ENCODE data around the gene TET1.
"Not testable (repeated sequence)": the region's sequence is repeated elsewhere in the genome, so short reads cannot be mapped to it uniquely, and the experiment has no call there.

The TET1 gene

GRCh38 chr10:68560186-68560942, at the start of gene TET1:
Gene TET1, plus strand, starts transcription at chr10:68560337. Its CDS starts 12,002 bp downstream, at chr10:68572339.
- DNase-seq (ENCODE audit: low read depth in 1 of 2, low spot score in 1 of 2): no peak

- not testable (repeated sequence) for DNase-seq (ENCODE audit: low read depth in 1 of 2, low spot score in 1 of 2)
Measured at GRCh38 chr10:68516216-68516615, 43.9 kb upstream of the TET1 start.

DNA sequence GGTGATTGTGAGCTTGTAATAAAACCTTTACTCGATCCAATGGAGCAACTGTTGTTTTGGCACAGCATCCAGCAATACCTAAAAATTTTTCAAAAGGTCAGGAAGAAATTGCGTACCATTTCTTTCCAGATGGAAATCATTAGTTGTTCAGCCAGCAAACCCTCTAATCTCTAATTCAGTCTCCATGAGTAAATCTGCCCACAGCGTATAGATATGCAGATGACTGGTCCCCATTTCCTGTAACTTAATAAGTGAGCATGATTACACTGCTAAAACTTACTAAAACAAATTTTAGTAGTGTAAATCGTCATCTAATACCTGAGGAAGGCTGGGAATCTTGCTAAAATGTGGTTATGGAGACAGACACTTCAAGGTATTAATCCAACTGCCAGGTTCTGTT, 43.4 kb upstream of the TET1 start:
- no peak for DNase-seq (ENCODE audit: low read depth in 1 of 2, low spot score in 1 of 2)

DNA sequence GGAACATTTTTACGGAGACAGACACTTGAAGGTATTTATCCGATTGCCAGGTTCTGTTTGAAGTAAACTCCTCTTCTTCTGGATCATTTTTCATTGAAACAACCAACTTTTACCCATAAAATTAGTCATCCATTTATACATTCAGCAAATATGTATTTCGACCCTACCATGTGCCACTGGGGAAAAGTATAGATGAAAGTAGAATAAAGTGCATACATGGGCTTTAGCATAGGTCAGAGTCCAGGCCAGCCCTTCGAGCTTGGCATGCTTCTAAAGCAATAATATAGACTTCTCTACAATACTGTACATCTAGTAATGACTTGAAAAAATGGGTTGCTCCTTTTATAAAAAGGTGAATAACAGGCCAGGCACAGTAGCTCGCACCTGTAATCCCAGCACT, 42.9 kb upstream of the TET1 start:
- no peak for DNase-seq (ENCODE audit: low read depth in 1 of 2, low spot score in 1 of 2)

GRCh38 chr10:68518609-68519008, 41.5 kb upstream of the TET1 start:
- not testable (repeated sequence) for DNase-seq (ENCODE audit: low read depth in 1 of 2, low spot score in 1 of 2)

DNA sequence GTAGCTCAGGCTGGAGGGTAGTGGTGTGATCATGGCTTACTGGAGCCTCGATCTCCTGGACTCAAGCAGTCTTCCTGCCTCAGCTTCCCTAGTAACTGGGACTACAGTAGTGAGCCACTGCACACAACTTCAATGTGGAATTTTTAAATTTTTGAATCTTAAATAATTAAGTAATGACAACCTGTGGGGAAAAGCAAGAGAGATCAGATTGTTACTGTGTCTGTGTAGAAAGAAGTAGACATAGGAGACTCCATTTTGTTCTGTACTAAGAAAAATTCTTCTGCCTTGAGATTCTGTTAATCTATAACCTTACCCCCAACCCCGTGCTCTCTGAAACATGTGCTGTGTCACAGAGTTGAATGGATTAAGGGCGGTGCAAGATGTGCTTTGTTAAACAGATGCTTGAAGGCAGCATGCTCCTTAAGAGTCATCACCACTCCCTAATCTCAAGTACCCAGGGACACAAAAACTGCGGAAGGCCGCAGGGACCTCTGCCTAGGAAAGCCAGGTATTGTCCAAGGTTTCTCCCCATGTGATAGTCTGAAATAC, 34.6 kb upstream of the TET1 start:
- not testable (repeated sequence) for DNase-seq (ENCODE audit: low read depth in 1 of 2, low spot score in 1 of 2)

- DNase-seq (ENCODE audit: low read depth in 1 of 2, low spot score in 1 of 2): no peak
Measured at GRCh38 chr10:68526634-68527307, 33.4 kb upstream of the TET1 start.

DNA sequence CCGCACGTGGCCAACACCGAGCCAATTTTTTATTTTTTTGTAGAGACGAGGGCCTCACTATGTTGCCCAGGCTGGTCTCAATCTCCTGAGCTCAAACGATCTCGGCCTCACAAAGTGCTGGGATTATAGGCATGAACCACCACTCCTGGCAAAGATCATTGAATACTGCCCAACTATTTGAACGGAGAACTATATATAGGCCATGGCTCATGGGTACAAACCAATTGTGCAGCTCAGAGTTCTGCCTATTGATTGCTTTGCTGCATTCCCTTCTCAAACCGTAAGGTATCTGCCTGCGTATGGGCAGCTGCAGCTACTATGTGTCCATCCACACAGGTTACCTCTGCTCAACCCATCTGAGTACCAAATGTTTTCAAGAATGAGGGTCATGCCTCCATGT, 23.2 kb upstream of the TET1 start:
- DNase-seq (ENCODE audit: low read depth in 1 of 2, low spot score in 1 of 2): no peak

- DNase-seq (ENCODE audit: low read depth in 1 of 2, low spot score in 1 of 2): no peak
Measured at GRCh38 chr10:68537796-68538195, 22.3 kb upstream of the TET1 start.

DNA sequence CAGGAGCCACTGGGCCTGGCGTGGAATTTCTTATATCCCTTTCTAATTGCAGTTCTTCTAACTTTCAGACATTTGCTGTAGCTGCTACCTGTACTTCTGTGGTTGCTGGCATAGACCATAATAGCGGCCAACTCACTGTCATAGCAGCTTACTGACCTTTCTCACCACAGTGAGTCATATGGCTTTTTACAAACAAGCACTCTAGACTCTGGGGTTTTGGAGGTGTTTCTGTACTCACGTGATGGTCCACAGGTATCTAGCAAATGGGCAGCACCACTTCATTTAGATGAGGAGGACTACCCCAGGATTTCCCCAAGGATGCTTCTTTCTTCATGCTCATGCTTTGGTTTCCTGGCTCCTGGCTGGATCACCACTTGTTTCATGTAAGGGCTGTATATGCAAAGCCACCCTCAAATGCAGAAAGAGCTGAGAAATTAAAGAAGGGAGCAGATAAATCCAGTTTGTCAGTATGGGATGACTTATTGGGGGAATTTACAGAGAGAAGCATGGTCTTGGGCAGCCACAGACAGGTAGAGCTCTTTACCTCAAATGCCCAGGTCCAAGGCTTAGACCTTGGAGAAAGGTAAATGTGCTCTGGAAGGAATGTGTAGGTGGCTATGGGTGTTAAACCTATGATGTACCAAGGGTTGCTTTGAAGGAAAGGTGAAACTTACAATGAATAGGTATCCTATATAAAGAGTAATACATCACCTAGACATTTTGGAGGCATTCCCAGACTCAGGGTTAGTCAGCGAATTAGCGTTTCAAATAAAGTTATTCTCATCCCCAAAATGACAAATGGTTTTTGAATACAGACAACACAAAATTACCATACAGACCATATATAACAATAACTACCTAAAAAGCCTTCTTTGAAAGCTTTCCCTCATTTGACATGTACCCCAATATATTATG, 16.9 kb upstream of the TET1 start:
- no peak for DNase-seq (ENCODE audit: low read depth in 1 of 2, low spot score in 1 of 2)

GRCh38 chr10:68550747-68551411, 9.3 kb upstream of the TET1 start:
- DNase-seq (ENCODE audit: low read depth in 1 of 2, low spot score in 1 of 2): peak in 1 of 2 donors; percentile 21

DNA sequence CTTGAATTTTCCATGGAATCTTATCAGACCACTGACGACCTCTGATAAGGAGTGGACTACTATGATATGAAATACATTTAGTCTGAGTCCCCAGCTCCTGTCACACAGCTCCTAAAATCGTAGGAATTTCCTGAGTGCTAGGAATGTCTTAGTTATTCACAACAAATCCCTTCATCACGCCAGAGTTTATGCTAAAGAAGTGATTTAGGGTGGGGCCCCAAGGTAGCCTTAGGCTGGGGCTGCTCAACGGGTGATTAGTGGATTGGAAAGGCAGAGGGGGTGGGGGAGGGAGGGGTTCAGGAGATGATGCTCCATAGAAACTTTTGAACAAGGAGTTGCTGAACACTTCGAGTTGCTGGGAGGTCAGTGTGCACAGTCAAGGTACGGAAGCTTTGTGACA, 7.0 kb upstream of the TET1 start:
- DNase-seq (ENCODE audit: low read depth in 1 of 2, low spot score in 1 of 2): no peak

DNA sequence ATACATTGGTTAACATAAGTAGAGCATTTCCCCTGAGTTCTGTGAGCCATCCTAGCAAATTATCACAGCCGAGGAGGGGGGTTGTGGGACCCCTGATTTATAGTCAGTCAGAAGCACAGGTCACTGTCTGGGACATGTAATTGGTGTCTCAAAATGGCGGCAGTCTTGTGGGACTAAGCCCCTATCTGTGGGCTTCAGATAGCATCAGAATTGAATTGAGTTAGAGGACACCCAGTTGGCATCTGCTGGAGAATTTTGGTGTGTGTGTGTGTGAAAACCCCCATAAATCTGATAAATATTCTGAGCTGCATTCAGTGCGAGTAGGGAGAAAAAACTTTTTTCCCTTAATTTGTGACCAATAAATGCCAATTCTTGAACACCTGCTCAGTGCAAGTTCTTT, 6.5 kb upstream of the TET1 start:
- DNase-seq (ENCODE audit: low read depth in 1 of 2, low spot score in 1 of 2): no peak

GRCh38 chr10:68558478-68558877, 1.7 kb upstream of the TET1 start:
- DNase-seq (ENCODE audit: low read depth in 1 of 2, low spot score in 1 of 2): no peak

GRCh38 chr10:68559251-68559650, 886 bp upstream of the TET1 start:
- DNase-seq (ENCODE audit: low read depth in 1 of 2, low spot score in 1 of 2): no peak

GRCh38 chr10:68559841-68560185, 324 bp upstream of the TET1 start:
- DNase-seq (ENCODE audit: low read depth in 1 of 2, low spot score in 1 of 2): no peak

DNA sequence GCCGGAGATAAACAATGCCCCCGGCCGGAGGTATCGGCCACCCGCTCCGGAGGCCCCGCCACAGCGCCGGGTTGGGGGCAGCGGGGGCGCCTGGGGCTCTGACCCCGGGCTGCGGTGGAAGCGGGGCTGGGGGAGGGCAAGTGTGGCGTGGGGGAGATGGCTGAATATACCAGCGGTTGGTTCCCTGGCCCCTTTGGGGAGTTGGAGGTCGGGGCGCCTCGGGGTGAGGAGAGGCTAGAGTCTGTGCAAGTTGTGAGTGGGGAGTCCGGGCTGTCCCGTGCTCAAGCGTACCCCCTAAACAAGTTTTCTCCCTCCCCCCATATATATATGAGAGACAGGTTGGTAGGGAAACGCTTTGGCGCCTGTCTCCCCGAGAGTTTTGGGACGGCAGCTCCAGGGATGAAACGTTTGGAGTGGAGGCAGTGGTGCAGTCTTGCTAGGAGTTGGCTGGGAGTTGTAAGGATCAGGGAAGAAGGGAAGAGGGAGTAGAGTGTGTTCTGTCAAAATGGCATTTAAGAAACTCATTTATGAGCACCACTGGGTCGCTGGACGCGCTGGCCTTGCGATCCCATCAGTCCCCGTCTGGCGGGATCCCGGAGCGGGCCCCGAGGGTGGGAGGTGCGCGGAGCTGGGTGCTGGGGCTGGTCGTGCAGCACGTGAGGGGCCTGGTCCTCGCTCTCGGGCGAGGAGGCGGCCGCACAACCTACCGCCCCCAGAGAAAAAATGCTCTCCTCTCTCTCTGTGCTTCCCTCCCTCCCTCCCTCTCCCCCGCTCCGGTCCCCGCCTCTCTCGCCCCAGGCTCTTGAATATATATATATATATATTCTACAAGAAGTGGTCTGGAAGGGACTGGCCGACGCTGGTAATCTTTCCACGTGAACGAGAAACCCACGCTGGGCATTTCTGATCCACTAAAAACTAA, 1.1 kb downstream of the TET1 start:
- no peak for DNase-seq (ENCODE audit: low read depth in 1 of 2, low spot score in 1 of 2)

DNA sequence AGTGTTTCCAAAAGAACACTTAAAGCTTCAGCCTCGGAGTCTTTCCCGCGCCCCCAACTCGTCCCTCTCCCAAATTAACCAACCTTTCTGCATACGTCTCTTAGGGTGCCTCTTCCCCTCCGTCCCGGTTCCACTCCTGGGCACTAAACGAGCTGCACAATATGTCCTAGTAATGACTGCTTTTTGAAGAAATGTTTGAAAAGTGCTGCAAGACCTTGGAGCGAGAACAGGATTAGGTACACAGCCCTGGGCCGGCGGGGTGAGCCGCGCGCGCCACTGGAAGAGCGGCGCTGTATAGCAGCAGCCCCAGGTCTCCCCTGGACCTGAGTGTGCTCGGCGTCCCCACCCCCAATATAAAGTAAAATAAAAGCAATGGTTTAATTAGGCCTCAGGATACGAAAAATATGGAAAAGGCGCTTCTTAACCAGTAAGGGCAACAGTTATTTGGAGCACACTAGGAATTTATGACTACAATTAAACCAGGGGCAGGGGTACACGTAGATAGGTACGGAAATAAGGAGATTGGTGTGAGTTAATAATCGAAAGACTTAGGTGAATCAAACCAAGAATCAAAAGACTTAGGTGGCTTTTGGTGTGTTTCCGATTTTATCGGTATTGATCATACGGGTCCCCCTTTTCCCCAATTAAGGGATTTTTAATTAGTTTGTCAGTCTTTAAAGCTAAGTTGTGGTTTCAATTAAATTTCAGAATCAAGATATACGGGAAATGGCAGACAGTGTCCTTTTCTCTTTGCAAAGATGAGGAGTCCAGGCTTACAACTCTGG, 1.9 kb downstream of the TET1 start:
- no peak for DNase-seq (ENCODE audit: low read depth in 1 of 2, low spot score in 1 of 2)
